NOMO-1 treated with DMSO at 0.1 percent for 48 hours (cell line): ENCODE data around the gene RASA3.
"Not testable (repeated sequence)": the region's sequence is repeated elsewhere in the genome, so short reads cannot be mapped to it uniquely, and the experiment has no call there.

Experiments used
- DNase-seq: peaks from one replicate; lab custom pipeline; 2025; ENCODE audit not compliant: unreplicated experiment; lab: John Stamatoyannopoulos, UW

RASA3 gene

GRCh38 chr13:113995051-113995601 lies 137.3 kb downstream of the RASA3 start:
- no peak for DNase-seq

GRCh38 chr13:113992276-113993005 lies 140.0 kb downstream of the RASA3 start:
- no peak for DNase-seq

DNA sequence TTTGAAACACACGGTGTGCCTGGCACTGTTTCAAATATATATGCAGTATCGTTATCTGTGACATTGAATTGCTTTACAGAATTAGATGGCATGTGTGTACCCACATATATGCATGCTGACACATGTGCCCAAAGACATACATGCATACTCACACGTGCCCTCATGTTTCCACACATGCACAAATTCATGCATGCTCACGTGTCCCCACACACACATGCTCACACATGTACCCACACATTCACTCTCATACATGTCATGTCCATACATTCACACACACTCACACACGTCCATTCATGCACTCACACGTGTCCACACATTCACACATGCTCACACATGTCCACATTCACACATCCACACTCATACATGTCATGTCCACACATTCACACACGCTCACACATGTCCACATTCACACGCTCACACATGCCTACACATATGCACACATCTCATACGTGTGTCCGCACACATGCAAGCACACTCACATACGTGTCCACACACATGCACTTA lies 140.7 kb downstream of the RASA3 start:
- no peak for DNase-seq

DNA sequence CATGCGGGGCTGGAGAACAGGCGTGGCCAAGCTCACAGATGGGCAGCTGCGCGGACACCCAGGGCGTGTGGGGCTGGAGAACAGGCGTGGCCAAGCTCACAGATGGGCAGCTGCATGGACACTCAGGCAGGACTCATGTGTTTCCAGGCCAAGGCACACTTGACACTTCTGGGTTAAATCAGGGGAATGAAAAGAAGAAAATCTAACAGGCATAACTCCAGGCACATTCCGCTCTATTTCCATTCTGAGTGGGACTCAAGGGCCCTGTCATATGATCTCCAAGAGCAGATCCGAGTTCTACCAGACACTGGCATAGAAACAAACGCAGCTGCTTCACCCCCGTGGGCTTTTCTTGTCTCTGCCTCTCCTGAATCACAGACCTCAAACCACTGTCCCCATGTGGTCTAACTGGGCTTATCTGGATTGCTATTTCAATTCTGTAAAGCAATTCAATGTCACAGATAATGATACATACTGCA lies 141.2 kb downstream of the RASA3 start:
- no peak for DNase-seq

- no peak for DNase-seq
These were observed 142.0 kb downstream of the RASA3 start for GRCh38 chr13:113990321-113990837.

DNA sequence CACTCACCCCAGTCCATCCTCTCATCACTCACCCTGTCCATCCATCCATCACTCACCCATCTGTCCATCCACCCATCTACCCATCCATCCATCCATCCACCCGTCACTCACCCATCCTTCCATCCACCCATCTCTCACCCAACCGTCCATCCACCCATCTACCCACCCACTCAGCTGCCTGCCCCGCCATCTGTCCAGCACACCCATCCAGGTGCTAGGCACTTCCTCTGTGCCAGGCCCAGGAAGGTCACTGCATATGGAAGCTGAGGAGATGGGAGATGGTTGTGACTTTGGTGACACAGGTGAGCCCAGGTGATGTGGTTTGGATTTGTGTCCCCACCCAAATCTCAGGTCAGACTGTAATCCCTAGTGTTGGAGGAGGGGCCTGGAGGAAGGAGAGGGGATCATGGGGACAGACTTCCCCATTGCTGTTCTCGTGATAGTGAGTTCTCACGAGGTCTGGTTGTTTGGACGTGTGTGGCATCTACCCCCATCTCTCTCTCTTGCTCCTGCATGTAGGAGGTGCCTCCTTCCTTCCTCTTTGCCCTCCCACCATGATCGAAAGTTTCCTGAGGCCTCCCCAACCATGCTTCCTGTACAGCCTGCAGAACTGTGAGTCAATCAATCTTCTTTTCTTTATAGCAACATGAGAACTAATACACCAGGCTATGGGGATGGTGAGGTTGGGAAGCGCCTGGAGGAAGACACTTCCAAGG lies 142.7 kb downstream of the RASA3 start:
- no peak for DNase-seq

DNA sequence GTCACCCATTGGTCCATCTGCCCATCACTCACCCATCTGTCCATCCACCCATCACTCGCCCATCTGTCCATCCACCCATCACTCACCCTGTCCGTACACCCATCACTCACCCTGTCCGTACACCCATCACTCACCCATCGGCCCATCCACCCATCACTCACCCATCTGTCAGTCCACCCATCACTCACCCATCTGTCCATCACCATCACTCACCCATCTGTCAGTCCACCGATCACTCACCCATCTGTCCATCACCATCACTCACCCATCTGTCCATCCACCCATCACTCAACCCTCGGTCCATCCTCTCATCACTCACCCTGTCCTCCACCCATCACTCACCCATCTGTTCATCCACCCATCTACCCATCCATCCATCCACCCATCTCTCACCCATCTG lies 143.6 kb downstream of the RASA3 start:
- not testable (repeated sequence) for DNase-seq

DNA sequence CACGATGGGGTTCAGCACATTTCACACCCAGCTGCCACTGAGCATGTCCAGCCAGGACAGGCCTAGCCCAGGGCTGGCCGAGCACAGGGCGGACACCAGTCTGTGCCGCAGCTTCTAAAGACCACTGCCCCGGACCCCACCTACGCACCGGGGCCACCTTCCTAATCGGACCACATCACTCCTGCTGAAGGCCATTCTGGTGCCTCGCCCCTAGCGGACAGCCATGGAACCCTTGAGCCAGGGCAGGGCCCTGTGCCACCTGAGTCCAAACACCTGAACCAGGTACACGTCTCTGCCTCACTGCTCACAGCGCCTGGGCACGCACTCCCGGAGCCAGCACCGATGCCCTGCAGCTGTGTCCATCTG lies 150.1 kb downstream of the RASA3 start:
- DNase-seq: no peak

GRCh38 chr13:113981611-113982295 lies 150.7 kb downstream of the RASA3 start:
- no peak for DNase-seq

- DNase-seq: no peak
These were observed 151.2 kb downstream of the RASA3 start for GRCh38 chr13:113981194-113981605.

DNA sequence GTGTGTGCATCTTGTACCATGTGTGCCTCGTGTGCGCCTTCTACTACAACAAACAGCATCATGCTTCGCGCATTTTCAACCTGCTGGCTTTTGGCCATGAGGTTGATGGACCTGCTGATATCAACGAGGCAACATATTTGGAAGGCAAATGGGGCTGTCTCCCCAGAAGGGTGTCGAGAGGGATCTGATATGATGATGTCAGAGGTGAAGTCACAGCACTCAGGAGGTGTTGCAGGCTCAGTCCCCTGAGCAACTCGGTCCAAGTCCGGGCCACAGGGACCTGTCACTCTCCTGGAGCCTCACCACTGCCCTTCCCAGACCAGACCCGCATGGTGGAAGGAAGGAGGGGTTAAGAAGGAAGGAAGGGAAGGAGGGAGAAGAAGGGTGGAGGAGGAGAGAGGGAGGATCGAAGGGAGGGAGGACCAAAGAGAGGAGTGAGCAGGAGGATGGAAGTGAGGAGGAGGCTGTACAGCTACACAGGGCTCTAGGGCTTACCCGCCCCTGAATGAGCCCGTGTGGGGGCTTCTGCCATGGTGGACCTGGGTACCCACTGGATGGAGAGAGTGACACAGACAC lies 151.8 kb downstream of the RASA3 start:
- no peak for DNase-seq

DNA sequence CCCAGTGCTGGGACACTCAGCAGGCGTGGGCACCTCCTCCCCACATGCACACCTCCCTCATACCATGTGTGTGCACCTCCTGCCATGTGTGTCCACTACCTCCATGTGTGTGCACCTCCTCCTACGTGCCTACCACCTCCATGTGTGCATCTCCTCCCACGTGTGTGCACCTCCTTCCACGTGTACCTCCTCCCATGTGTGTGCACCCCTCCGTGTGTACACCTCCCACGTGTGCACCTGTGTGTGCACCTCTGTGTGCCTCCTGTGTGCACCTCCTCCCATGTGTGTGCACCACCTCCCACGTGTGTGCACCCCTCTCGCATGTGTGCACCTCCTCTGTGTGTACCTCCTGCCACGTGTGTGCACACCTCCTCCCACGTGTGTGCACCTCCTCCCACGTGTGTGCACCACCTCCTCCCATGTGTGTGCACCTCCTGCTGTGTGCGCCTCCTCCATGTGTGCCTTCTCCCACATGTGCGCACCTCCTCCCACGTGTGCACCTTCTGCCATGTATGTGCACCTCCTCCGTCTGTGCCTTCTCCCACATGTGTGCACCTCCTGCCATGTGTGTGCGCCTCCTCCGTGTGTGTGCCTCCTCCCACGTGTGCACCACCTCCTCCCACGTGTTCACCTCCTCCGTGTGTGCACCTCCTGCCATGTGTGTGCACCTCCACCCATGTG lies 152.5 kb downstream of the RASA3 start:
- DNase-seq: no peak

GRCh38 chr13:113978741-113979481 lies 153.5 kb downstream of the RASA3 start:
- DNase-seq: no peak

DNA sequence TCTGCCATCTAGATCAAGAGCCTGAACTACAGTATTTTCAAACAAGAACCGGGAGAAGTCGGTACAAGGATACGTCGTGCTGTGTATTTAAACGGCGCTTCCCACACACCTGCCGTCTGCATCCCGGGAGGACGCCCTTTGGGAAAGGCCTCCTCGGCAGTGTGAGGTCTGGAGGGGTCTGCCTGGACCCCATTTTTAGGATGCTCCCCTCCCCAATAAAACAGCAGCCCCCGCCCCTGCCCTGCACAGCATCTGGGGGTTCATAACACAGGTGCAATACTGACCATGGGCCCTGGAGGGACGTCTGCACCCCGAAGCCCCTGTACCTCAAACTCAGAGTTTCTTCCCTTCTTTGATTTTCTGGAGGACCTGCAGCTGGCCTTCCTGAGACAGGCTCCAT lies 154.4 kb downstream of the RASA3 start:
- no peak for DNase-seq

- DNase-seq: no peak
These were observed 155.4 kb downstream of the RASA3 start for GRCh38 chr13:113976711-113977684.

DNA sequence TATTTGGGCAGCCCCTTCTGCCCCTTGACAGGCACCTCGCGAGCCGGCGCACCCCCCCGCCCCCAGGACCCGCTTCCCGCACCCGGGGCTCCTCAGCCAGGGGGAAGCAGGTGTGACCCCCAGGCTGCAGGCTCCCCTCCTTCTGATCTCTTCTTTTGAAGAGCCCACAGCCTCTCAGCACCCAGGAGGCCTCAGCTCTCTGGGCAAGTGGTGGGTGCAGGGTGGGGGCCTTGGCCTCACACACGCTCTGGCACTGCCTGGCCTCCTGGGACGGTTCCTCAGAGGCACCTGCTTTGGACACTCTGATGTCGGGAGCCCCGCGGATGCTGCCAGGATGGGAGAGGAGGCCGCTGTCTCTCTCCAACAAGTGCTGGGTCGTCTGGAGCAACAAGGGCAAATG lies 157.0 kb downstream of the RASA3 start:
- DNase-seq: no peak

DNA sequence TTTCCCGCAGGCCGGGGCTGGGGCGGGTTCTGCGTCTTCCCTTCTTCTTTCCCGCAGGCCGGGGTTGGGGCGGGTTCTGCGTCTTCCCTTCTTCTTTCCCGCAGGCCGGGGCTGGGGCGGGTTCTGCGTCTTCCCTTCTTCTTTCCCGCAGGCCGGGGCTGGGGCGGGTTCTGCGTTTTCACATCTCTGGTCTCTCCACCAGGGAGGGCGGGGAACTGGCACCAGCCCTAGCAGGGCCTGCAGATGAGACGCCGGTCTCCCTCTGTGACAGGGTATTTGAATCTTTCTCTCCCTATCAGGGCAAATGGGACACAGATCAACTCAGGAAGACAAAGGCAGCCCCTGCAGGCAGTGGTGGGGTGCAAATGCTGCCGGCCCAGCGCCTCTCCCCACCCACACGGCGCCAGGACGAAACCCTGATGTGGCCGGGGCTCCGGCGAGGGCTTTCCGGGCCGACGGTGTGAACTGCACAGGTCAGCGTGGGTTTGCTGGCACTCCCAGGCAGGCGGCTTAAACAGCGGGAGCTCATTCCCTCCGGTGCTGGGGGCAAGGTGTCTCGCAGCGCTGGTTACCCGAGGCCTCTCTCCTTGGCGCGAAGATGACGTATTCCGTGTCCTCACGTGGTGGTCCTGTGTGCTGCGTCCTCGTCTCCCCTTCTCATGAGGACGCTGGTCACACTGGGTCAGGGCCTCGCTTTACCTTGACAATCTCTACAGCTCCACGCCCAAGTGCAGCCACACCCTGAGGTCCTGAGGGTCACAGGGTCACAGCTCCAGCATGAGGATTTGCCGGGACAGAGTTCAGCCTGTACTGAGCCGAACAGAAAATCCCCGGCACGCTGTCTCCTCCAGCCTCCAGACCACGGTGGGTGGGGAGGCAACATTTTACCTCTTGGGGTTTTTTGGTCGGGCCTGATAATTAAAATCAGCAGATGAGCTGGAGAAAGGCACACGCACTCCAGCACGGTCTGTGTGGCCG lies 157.8 kb downstream of the RASA3 start:
- no peak for DNase-seq
